Epithelial cell of proximal tubule (primary cell): ENCODE data around the gene SPNS2. TPM values are rescaled to one million over a fixed set of nuclear protein-coding genes. Genes with fewer than 3 reads are reported as not detected.

Experiments used
- DNase-seq: peaks from one replicate; pipeline ENCODE4 v3.0.0-alpha.2; 2011; ENCODE audit warnings: low read depth
- H3K4me3 ChIP-seq: 2 replicates; pipeline ENCODE4 v1.5.1; 2011; ENCODE audit warnings: low read depth, mild to moderate bottlenecking, low read length
- CTCF ChIP-seq: conservative IDR thresholded peaks from 2 replicates; pipeline ENCODE4 v1.5.1; 2012; ENCODE audit warnings: low read depth, mild to moderate bottlenecking, low read length
- total RNA-seq: library from RNA; depleted of rRNA; stranded (reverse); fragments of >200 nt; gene quantifications from 2 replicates; pipeline ENCODE4 v1.2.3, GENCODE V29; 2015

The SPNS2 gene
- total RNA-seq, 1 donor from 2014 or later = 162 TPM

GRCh38 chr17:4542726-4543191, 44.1 kb downstream of the SPNS2 start:
- no peak for DNase-seq
- H3K4me3 ChIP-seq = no peak overlapping the region
- TF ChIP-seq CTCF = no peak

- DNase-seq = no peak
- no peak for TF ChIP-seq CTCF
- H3K4me3 ChIP-seq = no peak overlapping the region
Measured at GRCh38 chr17:4543557-4544026, 44.9 kb downstream of the SPNS2 start.

GRCh38 chr17:4544135-4544950, 45.7 kb downstream of the SPNS2 start:
- H3K4me3 ChIP-seq = no peak overlapping the region
- no peak for DNase-seq
- no peak for TF ChIP-seq CTCF

GRCh38 chr17:4544951-4545216, 46.2 kb downstream of the SPNS2 start:
- no peak overlapping the region for H3K4me3 ChIP-seq
- no peak for DNase-seq
- no peak for TF ChIP-seq CTCF

- no peak overlapping the region for H3K4me3 ChIP-seq
- TF ChIP-seq CTCF = no peak
- no peak for DNase-seq
Measured at GRCh38 chr17:4545217-4545951, 46.7 kb downstream of the SPNS2 start.

- DNase-seq = no peak
- H3K4me3 ChIP-seq = no peak overlapping the region
- TF ChIP-seq CTCF = no peak
Measured at GRCh38 chr17:4547118-4547906, 48.6 kb downstream of the SPNS2 start.
